HG02759 (cell line): ENCODE measurements around the gene OR4M1.
"Not testable (repeated sequence)": the region's sequence is repeated elsewhere in the genome, so short reads cannot be mapped to it uniquely, and the experiment has no call there.

Experiments used
- ATAC-seq: cut with Tn5 transposase; IDR thresholded peaks from one replicate; pipeline ENCODE4 v1.9.1; 2021; ENCODE audit warnings: mild to moderate bottlenecking, moderate library complexity; ENCODE audit not compliant: unreplicated experiment

The OR4M1 gene

GRCh38 chr14:19773204-19773603 is at the start of gene OR4M1:
OR4M1 (plus strand) TSS chr14:19773504; CDS start chr14:19780323, 6,819 bp downstream.
- not testable (repeated sequence) for ATAC-seq

- ATAC-seq: no peak
These were observed 43.9 kb upstream of the OR4M1 start for GRCh38 chr14:19729359-19729758.

DNA sequence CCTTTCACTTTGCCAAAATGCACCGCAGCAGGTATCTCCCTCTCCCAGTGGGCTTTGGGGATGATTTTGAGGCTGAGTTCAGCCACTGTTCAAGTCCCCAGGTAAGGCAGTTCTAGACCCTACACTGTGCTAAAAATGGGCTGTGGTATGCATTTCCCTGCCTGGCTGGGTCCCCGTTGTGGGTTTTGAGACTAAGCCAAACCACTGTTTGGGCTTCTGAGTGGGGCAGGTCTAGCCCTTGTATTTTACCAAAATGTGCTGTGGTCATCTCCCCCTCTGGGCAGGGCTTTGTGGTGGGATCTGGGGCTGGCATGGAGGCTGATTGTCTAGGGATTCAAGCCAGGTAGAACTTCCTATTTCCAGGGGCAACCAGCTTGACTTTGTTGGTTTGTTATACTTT is 43.5 kb upstream of the OR4M1 start:
- no peak for ATAC-seq

- not testable (repeated sequence) for ATAC-seq
These were observed 39.4 kb upstream of the OR4M1 start for GRCh38 chr14:19733893-19734292.

DNA sequence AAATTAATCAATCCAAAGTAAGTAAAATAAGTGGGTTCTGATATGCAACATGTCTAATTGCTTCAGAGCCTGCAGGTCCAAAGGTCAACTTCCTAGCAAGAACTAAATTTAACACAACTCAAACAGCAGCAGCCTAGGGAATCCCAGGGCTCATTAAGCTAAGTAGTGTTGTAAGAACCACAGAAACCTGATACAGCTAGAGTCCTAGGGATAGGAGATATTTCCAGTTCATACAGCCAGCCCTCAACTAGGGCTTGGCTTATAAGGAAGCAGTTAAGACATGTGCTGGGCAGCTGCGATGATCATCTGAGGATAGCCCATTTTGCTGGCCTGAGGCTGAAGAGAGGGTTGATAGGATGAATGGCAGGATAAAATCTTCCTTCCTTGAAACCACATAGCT is 30.0 kb upstream of the OR4M1 start, which contains the start of gene OR4Q3:
OR4Q3 (plus strand) TSS at position 316 of the 400 bp plus-strand sequence.
- ATAC-seq: no peak

GRCh38 chr14:19752316-19752715 is 21.0 kb upstream of the OR4M1 start:
- ATAC-seq: not testable (repeated sequence)

- ATAC-seq: no peak
These were observed 19.1 kb upstream of the OR4M1 start for GRCh38 chr14:19754172-19754571.

- peak; percentile 22 for ATAC-seq
These were observed 1.8 kb upstream of the OR4M1 start for GRCh38 chr14:19771491-19771890.

DNA sequence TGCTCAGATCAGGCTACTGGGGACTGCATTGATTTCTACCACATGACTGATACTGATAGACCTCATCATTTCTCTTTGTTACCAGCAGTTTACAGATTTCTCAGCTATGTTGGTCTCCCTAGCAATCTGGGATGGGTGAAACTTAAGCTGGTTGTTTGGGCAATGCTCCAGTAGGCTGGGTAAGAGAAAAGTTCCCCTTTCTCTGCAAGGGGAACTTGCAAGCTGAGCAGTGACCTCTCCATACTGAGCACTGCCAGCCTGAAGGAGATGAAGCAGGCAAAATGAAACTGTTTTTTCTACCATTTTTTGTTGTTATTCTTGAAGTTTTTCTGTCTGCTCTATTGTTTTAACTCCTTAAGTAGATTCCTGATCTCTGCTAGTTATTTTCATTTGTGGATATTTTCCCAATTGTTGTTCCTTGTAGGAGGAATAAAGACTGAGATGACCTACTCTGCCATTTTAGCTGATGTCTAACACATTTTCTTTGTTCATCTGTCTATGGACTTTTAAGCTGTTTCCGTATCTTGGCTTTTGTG is 1.3 kb upstream of the OR4M1 start:
- ATAC-seq: peak; percentile 59

- peak; percentile 63 for ATAC-seq
These were observed 850 bp upstream of the OR4M1 start for GRCh38 chr14:19772454-19772853.

GRCh38 chr14:19775587-19775986 is 2.3 kb downstream of the OR4M1 start:
- ATAC-seq: no peak

- ATAC-seq: not testable (repeated sequence)
These were observed 12.5 kb downstream of the OR4M1 start for GRCh38 chr14:19785848-19786247.

DNA sequence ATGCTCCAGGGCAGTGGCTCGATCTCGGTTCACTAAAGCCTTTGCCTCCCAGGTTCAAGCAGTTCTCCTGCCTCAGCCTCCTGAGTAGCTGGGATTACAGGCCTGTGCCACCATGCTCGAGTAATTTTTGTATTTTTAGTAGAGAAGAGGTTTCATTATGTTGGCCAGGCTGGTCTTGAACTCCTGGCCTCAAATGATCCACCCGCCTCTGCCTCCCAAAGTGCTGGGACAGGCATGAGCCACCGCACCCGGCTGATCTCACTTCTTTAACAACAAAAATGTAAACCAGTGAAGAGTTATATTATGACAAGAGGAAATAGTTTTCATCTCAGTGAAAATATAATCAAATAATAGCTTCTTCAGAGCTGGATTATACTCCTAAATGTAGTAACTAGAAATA is 14.0 kb downstream of the OR4M1 start:
- not testable (repeated sequence) for ATAC-seq

GRCh38 chr14:19788150-19788549 is 14.8 kb downstream of the OR4M1 start:
- not testable (repeated sequence) for ATAC-seq

- ATAC-seq: not testable (repeated sequence)
These were observed 23.3 kb downstream of the OR4M1 start for GRCh38 chr14:19796520-19797108.

GRCh38 chr14:19799880-19800279 is 26.6 kb downstream of the OR4M1 start:
- no peak for ATAC-seq

GRCh38 chr14:19800282-19801117 is 27.2 kb downstream of the OR4M1 start:
- no peak for ATAC-seq

GRCh38 chr14:19801118-19801464 is 27.8 kb downstream of the OR4M1 start:
- no peak for ATAC-seq

DNA sequence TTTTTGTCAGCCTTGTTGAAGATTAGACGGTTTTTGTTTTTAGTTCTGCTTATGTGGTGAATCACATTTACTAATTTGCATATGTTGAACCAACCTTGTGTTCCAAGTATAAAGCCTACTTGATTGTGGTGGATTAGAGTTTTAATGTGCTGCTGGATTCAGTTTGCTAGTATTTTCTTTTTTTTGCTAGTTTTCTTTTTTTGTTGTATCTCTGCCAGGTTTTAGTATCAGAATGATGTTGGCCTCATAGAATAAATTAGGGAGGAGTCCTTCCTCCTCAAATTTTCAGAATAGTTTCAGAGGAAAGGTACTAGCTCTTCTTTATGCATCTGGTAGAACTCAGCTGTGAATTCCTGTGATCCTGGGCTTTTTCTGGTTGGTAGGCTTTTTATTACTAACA is 30.2 kb downstream of the OR4M1 start, which contains the start of gene OR4N2:
OR4N2 (plus strand) TSS at position 301 of the 400 bp plus-strand sequence. CDS start 23,679 bp downstream, outside the sequence.
- ATAC-seq: not testable (repeated sequence)

GRCh38 chr14:19813171-19813920 is 40.0 kb downstream of the OR4M1 start:
- not testable (repeated sequence) for ATAC-seq

- ATAC-seq: not testable (repeated sequence)
These were observed 46.6 kb downstream of the OR4M1 start for GRCh38 chr14:19819879-19820278.
